HUES48 (cell line): ENCODE data around the gene ZNF438.

ENCODE experiments used
- H3K27ac ChIP-seq: one replicate; pipeline ENCODE4 v1.7.0; 2013; ENCODE audit warnings: low read depth, low read length, inconsistent platforms
- H3K27me3 ChIP-seq: 2 replicates; pipeline ENCODE4 v1.6.1; 2013; ENCODE audit warnings: mild to moderate bottlenecking, low read length; ENCODE audit not compliant: control insufficient read depth, insufficient read depth
- H3K36me3 ChIP-seq: 2 replicates; pipeline ENCODE4 v1.6.1; 2013; ENCODE audit warnings: low read length; ENCODE audit not compliant: control insufficient read depth, insufficient read depth
- H3K4me1 ChIP-seq: 2 replicates; pipeline ENCODE4 v1.6.1; 2013; ENCODE audit warnings: mild to moderate bottlenecking, low read length; ENCODE audit not compliant: control insufficient read depth, insufficient read depth
- H3K4me3 ChIP-seq: 2 replicates; pipeline ENCODE4 v1.5.1; 2013; ENCODE audit warnings: mild to moderate bottlenecking, low read depth, low read length
- H3K9ac ChIP-seq: 2 replicates; pipeline ENCODE4 v1.6.1; 2013; ENCODE audit warnings: mild to moderate bottlenecking, low read depth, low read length, moderate library complexity
- H3K9me3 ChIP-seq: 2 replicates; pipeline ENCODE4 v1.6.1; 2013; ENCODE audit warnings: low read length; ENCODE audit not compliant: control insufficient read depth, insufficient read depth

Gene ZNF438

DNA sequence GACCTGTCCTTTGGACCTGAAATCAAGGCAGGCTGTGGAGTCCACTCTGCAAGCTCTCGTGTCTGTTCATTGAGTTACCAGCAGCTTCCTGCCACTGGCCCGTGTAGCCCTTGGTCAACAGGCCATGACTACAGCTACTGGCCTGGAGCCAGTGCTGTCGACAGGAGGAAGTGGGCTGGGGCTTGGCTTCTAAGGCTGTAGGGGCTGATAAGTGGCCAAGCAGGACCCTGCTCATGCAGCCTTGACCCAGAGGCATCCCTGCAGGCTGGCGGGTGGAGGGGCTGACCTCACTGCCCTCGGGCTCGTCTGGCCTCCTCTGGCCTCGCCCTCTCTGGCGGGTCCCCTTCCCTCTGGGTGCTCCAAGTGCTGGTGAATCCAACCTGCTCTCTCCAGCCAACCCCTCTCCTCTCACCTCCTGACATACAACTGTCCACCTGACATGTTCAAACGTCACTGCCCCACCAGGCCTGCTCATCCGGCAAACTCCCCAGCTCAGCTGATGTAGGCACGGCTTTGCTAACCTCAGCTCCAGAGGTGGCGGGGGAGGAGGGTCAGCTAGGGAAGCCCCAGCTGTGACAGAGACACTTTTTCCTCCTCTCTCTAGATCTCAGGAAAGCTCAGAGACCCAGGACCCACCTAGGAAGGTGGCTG is 213.5 kb downstream of the ZNF438 start:
- Histone ChIP-seq H3K9me3 (no peaks in the 10 kb centered on the region), H3K27ac (no peak overlapping the region), H3K27me3 (peaks cover 5% of the 10 kb centered on the region), H3K9ac (no peak overlapping the region), H3K4me3 (no peak overlapping the region), H3K4me1 (peaks cover 12% of the 10 kb centered on the region), H3K36me3 (no peaks in the 10 kb centered on the region)

DNA sequence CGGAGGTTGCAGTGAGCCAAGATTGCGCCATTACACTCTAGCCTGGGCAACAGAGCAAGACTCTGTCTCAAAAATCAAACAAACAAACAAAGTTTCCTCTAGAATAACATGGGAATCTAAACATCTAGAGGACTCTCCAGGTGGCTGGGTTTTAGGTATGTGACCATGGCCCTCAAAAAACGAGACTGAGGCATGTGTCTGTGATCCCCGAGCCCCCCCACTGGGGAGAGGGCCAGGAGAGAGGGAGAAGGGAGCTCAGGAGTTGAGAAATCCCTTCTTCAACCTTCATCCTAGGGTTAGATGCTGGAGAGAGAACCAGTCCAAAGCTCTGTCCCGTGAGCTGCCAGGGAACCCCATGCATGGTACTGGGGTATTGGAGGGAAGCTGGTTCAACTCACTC is 214.1 kb downstream of the ZNF438 start:
- Histone ChIP-seq H3K27ac (no peak overlapping the region), H3K4me3 (no peak overlapping the region), H3K4me1 (peaks cover 12% of the 10 kb centered on the region)

DNA sequence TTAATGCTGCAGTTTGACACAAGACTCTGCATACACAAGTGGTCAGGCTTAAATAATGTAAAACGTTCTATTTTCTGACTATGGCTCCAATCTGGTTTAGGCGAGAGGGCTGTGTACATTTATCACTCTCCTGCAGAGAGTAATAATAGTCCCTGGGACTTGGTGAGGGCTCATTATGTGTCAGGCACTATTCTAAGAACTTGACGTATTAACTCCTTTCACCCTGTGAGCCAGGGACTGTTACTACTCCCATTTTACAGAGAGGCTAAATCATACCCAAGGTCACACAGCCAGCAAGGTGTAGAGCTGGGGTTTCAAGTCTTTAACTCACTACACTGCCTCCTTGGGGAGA is 214.9 kb downstream of the ZNF438 start:
- no peak overlapping the region for H3K4me3 ChIP-seq
- no peak overlapping the region for H3K27ac ChIP-seq
- peaks cover 12% of the 10 kb centered on the region for H3K4me1 ChIP-seq
- H3K36me3 ChIP-seq, result no peaks in the 10 kb centered on the region
- H3K9me3 ChIP-seq, result no peaks in the 10 kb centered on the region
- no peak overlapping the region for H3K9ac ChIP-seq
- H3K27me3 ChIP-seq, result peaks cover 5% of the 10 kb centered on the region

More for the DNA sequence above, 214.1 kb downstream of the ZNF438 start:
- H3K27me3 ChIP-seq, result peaks cover 5% of the 10 kb centered on the region
- no peaks in the 10 kb centered on the region for H3K36me3 ChIP-seq
- no peak overlapping the region for H3K9ac ChIP-seq
- no peaks in the 10 kb centered on the region for H3K9me3 ChIP-seq

DNA sequence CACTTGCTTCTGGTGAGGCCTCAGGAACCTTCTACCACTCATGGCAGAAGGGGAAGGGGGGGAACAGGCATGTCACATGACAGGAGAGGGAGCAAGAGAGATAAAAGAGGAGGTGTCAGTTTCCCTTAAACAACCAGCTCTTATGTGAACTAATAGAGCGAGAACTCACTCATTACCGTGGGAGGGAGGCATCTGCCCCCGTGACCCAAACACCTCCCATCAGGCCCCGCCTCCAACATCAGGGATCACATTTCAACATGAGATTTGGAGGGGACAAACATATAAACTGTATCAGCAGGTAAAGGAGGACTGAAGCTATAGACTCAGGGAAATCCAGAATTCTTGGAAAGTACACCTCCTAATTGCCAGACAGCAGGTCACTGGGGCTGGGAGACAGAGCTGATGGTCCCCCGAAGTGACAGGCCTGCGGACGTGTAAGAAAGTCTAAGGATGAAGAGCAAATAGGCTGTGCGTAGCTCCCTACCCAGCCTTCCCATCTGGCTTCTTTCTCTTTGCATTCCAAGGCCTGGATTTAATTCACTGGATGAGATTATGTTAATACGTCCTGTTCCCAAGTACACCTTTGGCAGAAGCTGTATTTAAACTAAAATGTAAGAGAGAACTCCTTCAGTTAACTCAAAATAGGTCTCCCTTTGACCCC is 215.4 kb downstream of the ZNF438 start:
- H3K9me3 ChIP-seq, result no peaks in the 10 kb centered on the region
- H3K9ac ChIP-seq, result no peak overlapping the region
- no peaks in the 10 kb centered on the region for H3K36me3 ChIP-seq
- no peak overlapping the region for H3K27ac ChIP-seq
- peaks cover 5% of the 10 kb centered on the region for H3K27me3 ChIP-seq
- H3K4me3 ChIP-seq, result no peak overlapping the region
- H3K4me1 ChIP-seq, result peaks cover 14% of the 10 kb centered on the region

DNA sequence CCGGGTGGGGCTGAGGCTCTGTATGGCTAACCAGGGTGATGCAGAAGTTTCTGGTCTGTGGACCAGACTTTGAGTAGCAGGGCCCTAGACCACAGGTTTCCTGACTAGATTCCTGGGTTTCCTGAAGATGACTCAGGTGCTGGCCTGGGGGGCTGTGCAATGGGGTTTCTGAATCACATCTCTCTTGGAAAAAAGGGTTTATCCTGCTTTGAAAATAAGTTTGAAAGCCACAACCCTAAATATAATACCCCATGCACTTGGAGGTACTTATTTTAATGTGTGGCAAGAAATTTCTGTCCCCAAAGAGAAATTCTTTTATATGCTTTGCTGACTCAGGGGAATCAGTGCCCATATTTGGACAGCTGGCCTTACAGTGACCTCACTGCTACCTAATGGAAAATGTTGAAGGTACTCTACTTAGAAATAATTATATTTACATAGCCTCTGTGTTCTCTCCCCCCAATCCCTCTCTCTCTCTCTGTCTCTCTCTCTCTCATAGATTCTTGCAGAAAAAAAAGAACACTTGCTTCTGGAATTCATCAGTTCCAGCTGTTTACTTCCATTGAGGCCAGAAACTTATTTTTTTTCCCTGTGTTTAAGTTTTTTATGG is 217.7 kb downstream of the ZNF438 start:
- Histone ChIP-seq H3K27ac (no peak overlapping the region), H3K9me3 (no peaks in the 10 kb centered on the region), H3K36me3 (no peaks in the 10 kb centered on the region), H3K4me1 (peaks cover 8% of the 10 kb centered on the region), H3K27me3 (peaks cover 5% of the 10 kb centered on the region; the same call in 1 of the 2 replicates), H3K9ac (no peak overlapping the region), H3K4me3 (no peak overlapping the region)

DNA sequence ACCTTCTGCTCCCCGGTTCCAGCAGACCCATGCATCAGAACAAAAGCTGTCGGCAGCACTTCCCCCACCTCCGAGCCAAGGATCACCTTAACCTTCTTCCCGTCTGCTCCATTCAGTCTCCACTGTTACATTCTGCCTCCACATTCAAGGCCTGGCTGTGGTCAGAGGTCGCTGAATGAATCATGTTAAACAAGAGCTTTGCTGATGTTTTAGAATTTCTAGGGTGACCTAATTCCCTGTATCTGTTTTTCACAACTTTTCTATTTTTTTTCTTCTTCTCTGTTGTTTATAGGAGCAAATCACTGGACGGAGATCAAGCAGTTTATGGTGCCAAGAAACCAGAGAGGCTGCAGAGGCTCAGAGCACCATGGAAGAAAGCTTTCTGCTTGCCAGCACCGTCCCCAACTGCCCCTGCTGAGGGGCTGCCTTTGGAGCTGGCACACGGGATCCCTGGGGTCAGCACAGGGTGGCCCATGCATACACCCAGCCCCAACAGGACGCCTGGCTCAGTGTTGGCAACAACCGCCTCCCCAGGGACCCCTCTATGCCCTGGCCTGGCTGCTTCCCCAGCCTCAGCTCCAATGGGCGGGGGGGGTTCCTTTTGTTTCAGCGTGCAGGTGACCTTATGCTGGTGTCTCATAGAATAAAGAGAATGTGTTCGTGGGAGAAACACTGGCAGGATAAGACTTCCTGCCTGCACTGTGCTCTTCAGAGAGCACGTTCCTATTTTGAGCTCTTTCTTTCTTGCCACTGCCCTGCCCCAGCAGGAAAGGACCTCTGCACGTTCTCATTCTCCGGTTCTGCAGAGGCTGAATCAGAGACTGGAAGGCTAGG is 219.4 kb downstream of the ZNF438 start:
- H3K9ac ChIP-seq, result no peak overlapping the region
- no peaks in the 10 kb centered on the region for H3K27me3 ChIP-seq
- no peak overlapping the region for H3K4me3 ChIP-seq
- H3K4me1 ChIP-seq, result peaks cover 8% of the 10 kb centered on the region
- no peaks in the 10 kb centered on the region for H3K36me3 ChIP-seq
- no peak overlapping the region for H3K27ac ChIP-seq
- H3K9me3 ChIP-seq, result no peaks in the 10 kb centered on the region

DNA sequence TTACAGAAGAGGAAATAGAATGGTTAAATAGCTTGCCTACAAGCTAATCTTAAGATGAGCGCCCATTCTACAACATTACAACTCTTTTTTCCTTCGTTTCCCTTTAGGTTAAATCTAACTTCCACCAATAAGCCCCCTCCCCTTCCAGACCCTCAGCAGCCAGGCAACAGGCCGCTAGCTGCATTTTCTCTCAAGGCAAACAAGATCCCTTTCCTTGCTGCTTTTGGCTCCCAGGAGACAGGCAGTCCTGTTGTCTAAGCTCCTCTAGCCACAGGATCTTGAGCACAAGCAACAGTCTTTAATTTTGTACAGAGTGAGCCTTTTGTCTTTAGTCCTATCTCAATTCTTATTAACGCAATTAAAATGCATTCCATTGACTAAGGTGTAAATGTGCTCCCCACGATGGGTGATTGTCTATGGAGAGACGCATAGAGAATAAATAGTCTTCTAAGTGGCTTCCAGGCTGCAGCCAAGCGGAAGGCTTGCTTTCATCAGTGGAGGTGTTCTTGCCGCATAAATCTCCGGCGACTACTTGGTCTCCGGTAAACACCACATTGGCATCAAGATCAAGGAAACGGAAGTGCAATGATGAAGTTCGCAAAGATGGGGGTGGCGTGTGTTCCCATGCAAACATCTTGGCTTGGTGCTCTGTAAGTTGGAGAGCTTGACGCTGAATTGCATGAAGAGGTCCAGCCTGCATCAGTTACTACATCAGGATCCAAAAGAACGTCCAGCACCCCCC is 220.2 kb downstream of the ZNF438 start:
- H3K4me1 ChIP-seq, result peaks cover 8% of the 10 kb centered on the region
- H3K27ac ChIP-seq, result no peak overlapping the region
- no peaks in the 10 kb centered on the region for H3K9me3 ChIP-seq
- no peak overlapping the region for H3K9ac ChIP-seq
- H3K4me3 ChIP-seq, result no peak overlapping the region
- no peaks in the 10 kb centered on the region for H3K27me3 ChIP-seq
- no peaks in the 10 kb centered on the region for H3K36me3 ChIP-seq

DNA sequence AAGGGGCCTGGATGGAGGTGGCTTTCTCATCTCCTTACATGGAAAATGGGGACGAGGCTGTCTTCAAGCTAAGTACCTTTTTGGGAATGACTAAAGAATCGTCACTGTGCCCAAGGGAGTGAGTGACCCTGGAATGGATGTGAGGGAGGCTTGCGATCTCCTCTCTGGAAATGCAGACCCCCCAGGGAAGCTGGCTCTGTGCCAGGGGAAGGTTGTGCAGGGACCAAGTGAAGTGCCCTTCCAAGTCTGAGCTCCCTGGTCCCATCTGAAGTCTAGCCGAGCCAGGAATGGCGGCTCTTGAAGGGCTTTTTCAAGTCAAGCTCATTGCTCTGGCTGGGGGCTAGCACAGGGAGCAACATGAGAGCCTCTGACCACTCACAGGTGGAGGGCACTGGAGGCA is 221.2 kb downstream of the ZNF438 start:
- H3K27ac ChIP-seq, result no peak overlapping the region
- H3K4me1 ChIP-seq, result peaks cover 8% of the 10 kb centered on the region
- H3K4me3 ChIP-seq, result no peak overlapping the region
- H3K9ac ChIP-seq, result no peak overlapping the region
- H3K27me3 ChIP-seq, result no peaks in the 10 kb centered on the region
- H3K9me3 ChIP-seq, result no peaks in the 10 kb centered on the region
- no peaks in the 10 kb centered on the region for H3K36me3 ChIP-seq

DNA sequence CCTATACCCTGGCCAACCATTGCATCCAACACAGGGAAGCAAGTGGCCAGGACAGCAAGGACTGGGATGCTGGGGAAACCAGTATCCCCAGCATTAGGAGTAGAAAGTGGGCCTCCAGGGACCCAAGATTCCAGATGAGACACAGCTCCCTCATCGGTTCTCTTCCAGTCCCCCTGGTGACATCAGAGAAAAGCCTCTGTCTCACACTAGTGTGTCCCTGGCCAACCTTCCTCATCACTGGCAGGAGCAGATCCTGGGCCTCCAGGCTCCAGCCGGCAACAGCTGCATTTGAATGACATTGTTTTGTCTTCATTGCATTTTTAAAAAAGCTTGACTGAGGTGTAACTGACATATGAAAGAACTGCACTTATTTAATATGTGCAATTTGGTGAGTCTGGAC is 224.8 kb downstream of the ZNF438 start:
- H3K4me1 ChIP-seq, result peaks cover 8% of the 10 kb centered on the region
- no peak overlapping the region for H3K27ac ChIP-seq
- no peak overlapping the region for H3K9ac ChIP-seq
- H3K9me3 ChIP-seq, result no peaks in the 10 kb centered on the region
- no peaks in the 10 kb centered on the region for H3K36me3 ChIP-seq
- H3K4me3 ChIP-seq, result no peak overlapping the region
- H3K27me3 ChIP-seq, result no peaks in the 10 kb centered on the region

DNA sequence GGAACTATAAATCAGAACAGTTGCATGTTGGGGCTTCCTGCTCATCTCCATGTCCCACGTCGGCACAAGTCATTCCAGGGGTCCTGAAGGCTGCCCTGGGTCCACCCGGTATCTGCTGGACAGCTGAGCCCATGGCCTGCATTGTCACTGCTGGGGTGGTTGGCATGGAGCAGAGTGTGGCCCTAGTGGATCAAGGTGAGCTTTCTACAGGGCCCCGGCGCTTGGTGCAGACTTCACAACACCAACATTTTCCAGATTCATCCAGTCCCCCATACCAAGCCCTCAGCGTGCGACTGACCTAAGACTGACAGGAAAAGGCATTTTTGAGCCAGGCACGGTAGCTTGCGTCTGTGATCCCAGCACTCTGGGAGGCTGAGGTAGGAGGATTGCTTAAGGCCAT is 226.6 kb downstream of the ZNF438 start:
- H3K4me3 ChIP-seq, result no peak overlapping the region
- H3K27ac ChIP-seq, result no peak overlapping the region
- no peaks in the 10 kb centered on the region for H3K9me3 ChIP-seq
- no peaks in the 10 kb centered on the region for H3K36me3 ChIP-seq
- no peaks in the 10 kb centered on the region for H3K27me3 ChIP-seq
- no peak overlapping the region for H3K9ac ChIP-seq
- H3K4me1 ChIP-seq, result no peaks in the 10 kb centered on the region
